HFFc6 (cell line): ENCODE results near the gene XYLB. TPM values are rescaled to one million over a fixed set of nuclear protein-coding genes. Genes with fewer than 3 reads are reported as not detected.
A peak's percentile ranks its signal among the peaks of the same experiment; 100 is the strongest.

Source experiments
- DNase-seq: peaks from one replicate; pipeline ENCODE4 v3.0.0-alpha.2; 2018
- H3K27ac Mint-ChIP-seq: 2 replicates; pipeline ENCODE4 v1.8.0; 2020; ENCODE audit warnings: mild to moderate bottlenecking, mixed read lengths
- H3K27me3 Mint-ChIP-seq: 2 replicates; pipeline ENCODE4 v1.8.0; 2021; ENCODE audit warnings: mild to moderate bottlenecking, moderate library complexity, mixed read lengths; ENCODE audit not compliant: insufficient read depth
- H3K36me3 Mint-ChIP-seq: 2 replicates; pipeline ENCODE4 v1.8.0; 2021; ENCODE audit warnings: low read depth, mixed read lengths
- H3K4me1 Mint-ChIP-seq: 2 replicates; pipeline ENCODE4 v1.8.0; 2020; ENCODE audit warnings: low read depth, mixed read lengths
- H3K4me3 Mint-ChIP-seq: 2 replicates; pipeline ENCODE4 v1.8.0; 2020; ENCODE audit warnings: mild to moderate bottlenecking, moderate library complexity, mixed read lengths
- H3K9me3 Mint-ChIP-seq: 2 replicates; pipeline ENCODE4 v1.8.0; 2020; ENCODE audit warnings: mild to moderate bottlenecking, mixed read lengths
- total RNA-seq, 6 experiments: library from RNA; stranded (reverse); fragmentation: NEBNext Ultra II Directional; extraction: Animal tissue kit (Norgen Biotek cat#: 25700); gene quantifications; 2 replicates in 1 of 6; 3 replicates in 5 of 6; pipeline ENCODE4 v1.2.3, GENCODE V29; 2021
- TF ChIP-seq, protein P1 (sequence below): fragments of 200-600 bp; sonication (generic); IDR thresholded peaks from 2 replicates; pipeline ENCODE4 v1.5.0; 2021; ENCODE audit warnings: antibody characterized with exemption, mild to moderate bottlenecking

Gene XYLB
- total RNA-seq, 6 experiments from 2014 or later = 5.1 to 8.0 (median 6.2) TPM

DNA sequence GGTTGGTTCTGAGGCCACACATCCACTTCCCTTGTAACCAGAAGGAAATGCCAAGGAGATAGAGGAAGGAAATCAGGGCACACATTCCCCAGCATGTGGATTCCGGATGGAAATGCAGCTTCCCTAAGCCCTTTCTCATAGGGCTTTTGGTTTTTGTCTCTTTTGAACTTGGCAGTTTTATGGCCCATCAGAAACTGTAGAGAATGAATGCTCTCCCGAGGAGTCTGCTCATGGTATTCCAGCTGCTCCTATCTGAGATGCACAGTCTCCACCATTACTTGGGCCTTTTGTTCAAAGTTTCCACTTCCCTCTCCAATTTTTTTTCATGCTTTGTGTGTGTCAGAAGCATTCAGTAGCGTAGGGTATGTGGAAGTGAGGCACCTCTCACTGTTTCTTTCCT, 21.2 kb downstream of the XYLB start:
- DNase-seq = no peak
- H3K36me3 Mint-ChIP-seq = peaks cover 19% of the 10 kb centered on the region
- TF ChIP-seq, protein P1, sequence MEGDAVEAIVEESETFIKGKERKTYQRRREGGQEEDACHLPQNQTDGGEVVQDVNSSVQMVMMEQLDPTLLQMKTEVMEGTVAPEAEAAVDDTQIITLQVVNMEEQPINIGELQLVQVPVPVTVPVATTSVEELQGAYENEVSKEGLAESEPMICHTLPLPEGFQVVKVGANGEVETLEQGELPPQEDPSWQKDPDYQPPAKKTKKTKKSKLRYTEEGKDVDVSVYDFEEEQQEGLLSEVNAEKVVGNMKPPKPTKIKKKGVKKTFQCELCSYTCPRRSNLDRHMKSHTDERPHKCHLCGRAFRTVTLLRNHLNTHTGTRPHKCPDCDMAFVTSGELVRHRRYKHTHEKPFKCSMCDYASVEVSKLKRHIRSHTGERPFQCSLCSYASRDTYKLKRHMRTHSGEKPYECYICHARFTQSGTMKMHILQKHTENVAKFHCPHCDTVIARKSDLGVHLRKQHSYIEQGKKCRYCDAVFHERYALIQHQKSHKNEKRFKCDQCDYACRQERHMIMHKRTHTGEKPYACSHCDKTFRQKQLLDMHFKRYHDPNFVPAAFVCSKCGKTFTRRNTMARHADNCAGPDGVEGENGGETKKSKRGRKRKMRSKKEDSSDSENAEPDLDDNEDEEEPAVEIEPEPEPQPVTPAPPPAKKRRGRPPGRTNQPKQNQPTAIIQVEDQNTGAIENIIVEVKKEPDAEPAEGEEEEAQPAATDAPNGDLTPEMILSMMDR = no peak
- H3K9me3 Mint-ChIP-seq = no peaks in the 10 kb centered on the region
- H3K27me3 Mint-ChIP-seq = no peaks in the 10 kb centered on the region; the same call in 1 of the 2 replicates
- H3K4me1 Mint-ChIP-seq = no peaks in the 10 kb centered on the region
- no peak overlapping the region for H3K27ac Mint-ChIP-seq
- no peak overlapping the region for H3K4me3 Mint-ChIP-seq

DNA sequence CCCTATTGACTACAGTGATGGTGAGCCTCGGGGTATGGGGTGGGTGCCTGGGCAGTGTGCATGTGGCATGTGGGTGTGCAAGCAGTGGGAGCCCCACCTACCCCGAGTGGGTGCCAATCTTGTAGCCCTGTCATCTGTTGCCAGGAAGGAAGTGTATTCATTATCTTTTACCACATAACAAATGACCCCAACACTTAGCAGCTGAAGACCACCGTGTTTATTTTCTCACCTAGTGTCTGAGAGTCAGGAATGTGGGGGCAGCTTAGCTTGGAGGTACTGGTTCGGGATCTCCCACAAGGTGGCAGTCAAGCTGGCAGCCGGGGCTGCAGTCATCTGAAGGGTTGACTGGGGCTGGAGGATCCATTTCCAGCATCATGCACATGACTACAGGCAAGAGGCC, 21.7 kb downstream of the XYLB start:
- H3K9me3 Mint-ChIP-seq = no peaks in the 10 kb centered on the region
- H3K36me3 Mint-ChIP-seq = peaks cover 19% of the 10 kb centered on the region
- DNase-seq = no peak
- TF ChIP-seq, protein P1 = peak; percentile 29
- no peak overlapping the region for H3K4me3 Mint-ChIP-seq
- H3K27ac Mint-ChIP-seq = no peak overlapping the region
- no peaks in the 10 kb centered on the region for H3K4me1 Mint-ChIP-seq
- H3K27me3 Mint-ChIP-seq = no peaks in the 10 kb centered on the region; the same call in 1 of the 2 replicates

DNA sequence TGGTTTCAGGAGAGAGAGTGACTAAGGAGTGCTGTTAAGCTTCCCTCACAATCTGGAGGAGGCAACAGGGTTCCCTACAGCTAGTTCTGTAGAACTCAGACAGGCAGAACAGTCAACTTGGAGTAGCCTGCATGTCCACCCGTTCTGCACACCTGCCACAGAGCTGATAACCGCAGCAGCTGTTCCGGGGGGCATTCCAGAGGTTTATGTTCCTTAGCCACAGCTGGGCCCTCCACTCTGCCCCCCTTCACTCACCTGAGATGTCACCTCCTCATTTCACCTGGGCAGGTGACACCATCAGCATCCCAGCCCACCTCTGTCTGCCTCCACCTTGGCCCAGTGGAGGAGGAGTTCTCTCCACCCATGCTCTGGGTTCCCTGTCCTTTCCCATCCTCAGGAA, 22.6 kb downstream of the XYLB start:
- DNase-seq = no peak
- peaks cover 19% of the 10 kb centered on the region for H3K36me3 Mint-ChIP-seq

DNA sequence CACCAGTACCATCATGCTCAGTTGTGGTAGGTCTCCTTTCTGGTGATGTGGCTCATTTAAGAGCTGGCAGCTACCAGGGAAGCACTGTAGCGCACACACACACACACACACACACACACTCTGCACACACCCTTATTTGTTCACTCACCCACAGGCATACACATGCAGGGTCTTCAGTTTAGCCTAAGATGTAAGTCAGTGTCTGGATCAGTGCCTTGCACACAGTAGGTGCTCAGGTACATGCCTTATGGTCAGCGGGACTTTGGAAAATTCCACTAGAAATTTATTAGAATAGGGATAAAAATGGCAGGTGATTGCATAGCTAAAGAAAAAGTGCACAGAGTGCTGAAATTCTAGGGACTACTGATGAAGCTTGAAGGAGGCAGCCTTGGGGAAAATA, 23.6 kb downstream of the XYLB start:
- no peak for DNase-seq
- Mint-ChIP-seq H3K27ac (no peak overlapping the region), H3K4me3 (no peak overlapping the region), H3K4me1 (no peaks in the 10 kb centered on the region), H3K27me3 (no peaks in the 10 kb centered on the region; the same call in 1 of the 2 replicates), H3K36me3 (peaks cover 19% of the 10 kb centered on the region), H3K9me3 (no peaks in the 10 kb centered on the region)
- TF ChIP-seq, protein P1 = no peak

More for the DNA sequence above, 22.6 kb downstream of the XYLB start:
- H3K27me3 Mint-ChIP-seq = no peaks in the 10 kb centered on the region; the same call in 1 of the 2 replicates
- no peak overlapping the region for H3K4me3 Mint-ChIP-seq
- no peaks in the 10 kb centered on the region for H3K9me3 Mint-ChIP-seq
- no peaks in the 10 kb centered on the region for H3K4me1 Mint-ChIP-seq
- no peak overlapping the region for H3K27ac Mint-ChIP-seq
- TF ChIP-seq, protein P1 = no peak

DNA sequence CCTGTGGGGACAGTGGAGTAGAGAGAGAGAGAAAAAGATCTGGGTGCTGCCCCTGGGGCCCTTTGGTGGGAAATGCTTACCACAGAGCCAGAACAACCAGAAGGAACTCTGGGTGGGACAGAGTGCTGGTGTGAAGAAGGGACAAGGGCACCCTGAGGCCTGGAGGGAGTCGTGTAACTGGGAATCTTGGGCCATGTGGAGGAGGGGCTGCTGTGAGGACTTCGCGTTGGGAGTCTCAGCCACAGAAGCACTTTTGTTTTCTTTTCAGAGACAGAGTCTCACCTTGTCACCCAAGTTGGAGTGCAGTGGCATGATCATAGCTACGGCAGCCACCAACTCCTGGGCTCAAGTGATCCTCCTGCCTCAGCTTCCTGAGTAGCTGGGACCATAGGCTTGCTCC, 24.3 kb downstream of the XYLB start:
- TF ChIP-seq, protein P1 = no peak
- H3K27ac Mint-ChIP-seq = no peak overlapping the region
- no peak for DNase-seq
- H3K4me1 Mint-ChIP-seq = no peaks in the 10 kb centered on the region
- no peaks in the 10 kb centered on the region; the same call in 1 of the 2 replicates for H3K27me3 Mint-ChIP-seq
- H3K9me3 Mint-ChIP-seq = no peaks in the 10 kb centered on the region
- peaks cover 19% of the 10 kb centered on the region for H3K36me3 Mint-ChIP-seq
- no peak overlapping the region for H3K4me3 Mint-ChIP-seq
